Activated effector memory CD4-positive, alpha-beta T cell treated with anti-CD3 and anti-CD28 coated beads, Interleukin-2, amount 50 U/mL, for 16 hours (primary cell): ENCODE data around the gene ATXN7.

Experiments
- DNase-seq: peaks from one replicate; pipeline ENCODE4 v3.0.0-alpha.2; 2020

ATXN7 gene

DNA sequence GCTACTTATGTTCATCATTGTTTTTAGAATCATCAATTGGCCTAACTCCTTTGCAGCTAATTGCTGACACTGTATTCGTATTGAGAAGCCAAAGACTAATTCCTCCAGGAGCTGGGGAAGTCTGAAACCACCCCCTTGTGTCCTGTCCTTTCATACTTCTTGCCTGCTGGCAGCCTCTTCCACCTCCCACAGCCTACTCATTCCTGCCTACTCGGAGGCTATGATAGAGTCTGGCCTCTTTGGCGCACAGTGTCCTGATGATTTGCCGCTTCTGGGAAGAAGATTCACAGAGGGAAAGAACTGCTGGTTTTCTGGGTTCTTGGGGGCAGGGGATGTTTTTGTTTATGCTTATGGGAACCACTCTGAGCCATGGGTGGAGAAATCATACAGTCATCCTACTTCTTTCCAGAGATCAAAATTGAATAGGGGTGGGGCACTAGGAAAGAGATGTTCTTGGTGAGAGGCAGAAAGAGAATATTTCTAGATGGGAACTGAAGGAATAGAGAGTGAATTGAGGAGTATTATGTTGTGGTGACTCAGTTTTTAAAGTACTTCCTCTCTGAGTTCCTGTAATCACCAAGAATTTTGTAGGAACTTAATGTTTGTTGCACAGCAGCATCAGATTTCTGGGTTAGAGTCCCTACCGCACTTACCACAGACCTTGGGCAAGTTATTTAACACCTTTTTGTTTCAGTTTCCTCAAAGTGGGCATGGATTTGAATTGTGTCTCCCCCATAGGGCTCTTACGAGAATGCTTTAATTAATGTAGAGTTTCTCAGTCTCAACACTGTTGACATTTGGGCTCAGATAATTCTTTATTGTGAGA lies 70.6 kb downstream of the ATXN7 start:
- DNase-seq, result no peak

DNA sequence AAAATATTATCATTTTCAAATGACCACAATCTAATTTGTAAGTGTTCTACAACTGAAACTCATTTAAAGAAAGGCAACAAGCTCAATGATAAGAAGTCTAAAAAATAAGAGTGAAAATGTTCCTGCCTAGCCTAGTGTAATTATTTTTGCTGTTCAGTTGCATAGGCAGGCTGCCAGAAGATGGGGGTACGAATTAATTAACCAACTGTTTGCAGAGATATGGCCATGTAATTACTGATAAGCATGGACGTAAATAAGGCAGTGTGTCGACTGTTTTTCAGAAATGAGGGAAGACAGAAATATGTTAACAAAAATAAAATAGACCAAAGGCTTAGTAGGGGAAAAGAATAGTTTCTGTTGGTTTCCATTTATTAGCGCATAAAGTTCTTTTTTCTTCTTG lies 73.3 kb downstream of the ATXN7 start:
- DNase-seq, result no peak

GRCh38 chr3:63937661-63938651 lies 74.3 kb downstream of the ATXN7 start:
- DNase-seq, result no peak

DNA sequence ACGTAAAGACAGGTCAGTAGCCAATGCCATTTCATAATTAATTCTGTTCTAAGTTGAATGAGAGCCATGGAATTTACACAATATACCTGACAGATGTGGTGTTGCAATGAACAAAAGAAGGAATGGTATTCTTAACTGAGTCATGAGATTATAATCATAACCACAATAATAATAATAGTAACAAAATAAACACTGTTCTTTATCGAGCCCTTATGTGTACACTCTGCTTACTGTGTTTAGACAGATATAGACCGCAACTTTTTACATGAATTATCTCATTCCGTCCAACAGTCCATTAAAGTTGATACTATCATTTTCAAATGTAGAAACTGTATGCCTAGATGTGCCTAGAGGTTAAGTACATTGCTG lies 76.7 kb downstream of the ATXN7 start:
- DNase-seq, result no peak

- DNase-seq, result no peak
Measured at GRCh38 chr3:63942528-63942927, 78.9 kb downstream of the ATXN7 start.

GRCh38 chr3:63943678-63944077 lies 80.0 kb downstream of the ATXN7 start:
- DNase-seq, result no peak

DNA sequence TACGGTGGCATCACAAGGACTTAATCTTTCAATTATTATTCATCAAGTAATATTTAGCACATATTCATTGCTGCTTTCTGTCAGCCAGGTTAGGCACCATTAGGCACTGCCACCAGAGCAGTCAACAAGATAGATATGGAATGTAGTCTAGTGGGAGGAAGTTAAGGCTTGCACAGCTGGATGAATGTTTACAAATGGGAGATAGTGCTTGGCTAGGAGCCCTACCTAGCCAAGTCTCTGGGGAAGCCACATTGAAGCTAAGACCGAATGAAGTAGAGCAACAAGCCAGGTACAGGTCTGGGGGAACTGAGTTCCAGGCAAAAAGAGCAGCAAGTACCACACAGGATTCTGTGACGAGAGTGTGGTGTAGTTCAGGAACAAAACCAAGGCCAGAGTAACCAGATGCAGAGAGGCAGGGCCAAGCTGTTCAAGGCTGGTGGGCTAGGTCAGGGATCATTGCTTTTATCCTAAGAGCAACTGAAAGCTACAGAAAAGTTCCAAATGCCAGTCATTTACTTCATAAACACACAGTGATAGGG lies 82.0 kb downstream of the ATXN7 start:
- no peak for DNase-seq

- DNase-seq, result no peak
Measured at GRCh38 chr3:63946753-63947152, 83.1 kb downstream of the ATXN7 start.

- no peak for DNase-seq
Measured at GRCh38 chr3:63947594-63947993, 83.9 kb downstream of the ATXN7 start.

DNA sequence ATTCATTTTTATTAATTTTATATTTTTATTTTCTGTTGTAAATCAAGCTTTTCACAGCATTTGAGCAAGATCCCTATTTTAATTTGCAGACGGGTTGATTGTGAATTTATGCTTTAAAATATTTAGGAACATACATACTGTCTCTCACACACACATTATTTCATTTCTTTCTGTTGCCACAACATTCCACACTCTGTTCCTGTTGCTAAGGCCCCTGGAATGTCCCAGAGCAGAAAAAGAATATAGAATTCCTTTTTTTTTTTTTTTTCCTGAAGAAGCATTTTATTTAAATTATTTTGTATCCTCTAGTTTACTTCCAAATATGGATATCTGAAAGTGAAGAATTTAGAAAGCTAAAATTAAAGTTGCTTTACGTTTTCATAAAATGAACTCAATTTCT lies 85.3 kb downstream of the ATXN7 start:
- no peak for DNase-seq

DNA sequence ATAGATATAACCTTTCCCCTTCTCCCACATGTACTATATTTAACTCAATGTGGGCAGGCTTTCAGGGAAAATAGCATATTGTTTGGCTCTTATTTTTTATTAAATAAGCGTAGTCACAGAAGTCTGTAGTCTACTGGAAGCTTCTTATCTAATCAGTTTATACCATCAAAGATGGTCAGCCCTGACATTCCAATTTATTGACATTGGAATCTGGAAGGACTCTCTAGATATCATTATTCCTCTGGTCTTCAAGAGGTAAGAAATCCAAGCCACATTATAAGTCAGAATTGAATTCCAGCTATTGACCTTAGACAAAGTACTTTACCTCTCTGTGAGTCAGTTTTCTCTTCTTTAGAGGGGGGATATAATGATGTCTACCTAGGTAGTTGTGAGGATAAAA lies 87.0 kb downstream of the ATXN7 start:
- DNase-seq, result no peak

GRCh38 chr3:63951492-63952247 lies 88.0 kb downstream of the ATXN7 start:
- DNase-seq, result no peak

GRCh38 chr3:63952248-63952594 lies 88.6 kb downstream of the ATXN7 start:
- no peak for DNase-seq

GRCh38 chr3:63954182-63954581 lies 90.5 kb downstream of the ATXN7 start:
- no peak for DNase-seq

DNA sequence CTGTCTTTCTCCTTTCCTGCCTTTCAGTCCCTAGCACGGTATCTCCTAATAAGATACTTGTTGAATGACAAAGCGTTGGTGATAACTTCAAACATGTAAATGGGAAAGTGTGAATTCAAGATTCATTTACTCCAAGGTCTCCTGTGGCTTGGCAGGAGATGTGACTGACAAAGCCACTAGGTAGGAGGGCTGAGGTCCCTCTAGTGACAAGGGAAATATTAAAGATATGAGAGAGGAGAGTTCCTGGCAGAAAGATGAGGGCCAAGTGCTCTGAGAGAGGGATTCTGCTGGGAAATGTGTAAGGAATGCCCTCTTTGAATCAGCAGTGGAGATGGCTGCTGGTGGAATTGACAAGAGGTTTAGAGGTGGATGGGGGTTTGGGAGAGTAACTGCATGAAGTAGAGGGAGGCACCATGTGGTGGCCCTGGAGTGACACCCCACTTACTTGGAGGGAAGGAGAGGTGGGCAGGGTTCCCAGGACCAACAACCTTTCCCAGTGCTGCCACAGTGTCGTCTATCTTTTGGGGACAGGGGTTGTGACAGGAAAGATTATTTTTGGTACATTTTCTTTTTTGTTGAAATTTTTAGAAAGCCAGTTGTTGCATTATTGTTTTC lies 91.5 kb downstream of the ATXN7 start:
- DNase-seq, result no peak

GRCh38 chr3:63955830-63956545 lies 92.3 kb downstream of the ATXN7 start:
- DNase-seq, result no peak

DNA sequence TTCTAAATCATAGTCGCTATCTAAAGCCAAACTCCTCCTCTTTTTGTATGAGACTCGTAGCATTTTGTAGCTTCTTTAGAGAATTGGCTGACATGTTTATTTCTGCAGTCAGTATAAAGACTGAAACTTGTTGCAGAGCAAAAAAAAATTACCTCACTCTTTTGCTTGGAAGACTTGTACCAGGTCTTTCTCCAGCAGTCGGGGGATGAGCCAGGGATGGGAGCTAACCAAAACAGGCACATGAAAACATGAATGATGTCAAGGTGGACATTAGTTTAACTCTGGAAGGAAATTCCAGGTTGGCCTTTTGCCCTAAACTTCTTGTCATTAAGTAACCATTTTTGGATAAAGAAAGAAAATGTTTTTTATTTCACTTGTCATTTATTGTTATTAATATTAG lies 95.5 kb downstream of the ATXN7 start:
- DNase-seq, result no peak

- DNase-seq, result no peak
Measured at GRCh38 chr3:63960048-63960711, 96.5 kb downstream of the ATXN7 start.

DNA sequence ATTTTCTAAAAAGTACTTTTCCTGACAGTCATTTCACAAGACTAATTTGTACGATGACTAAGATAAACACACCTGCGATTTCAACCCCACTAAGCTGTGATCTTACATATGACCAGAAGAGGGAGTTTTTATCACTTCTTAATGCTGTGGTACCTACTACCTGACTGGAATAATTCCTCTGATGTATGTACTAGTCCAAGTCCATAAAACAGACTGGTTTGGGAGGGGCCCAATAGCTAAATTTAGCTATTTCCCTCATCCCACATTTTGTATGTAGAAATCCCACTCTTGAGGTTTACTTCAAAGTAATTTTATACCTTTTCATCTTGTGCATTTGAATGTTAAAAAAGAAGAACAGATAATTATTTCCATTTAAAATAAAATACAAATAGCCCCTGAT lies 98.2 kb downstream of the ATXN7 start:
- no peak for DNase-seq

DNA sequence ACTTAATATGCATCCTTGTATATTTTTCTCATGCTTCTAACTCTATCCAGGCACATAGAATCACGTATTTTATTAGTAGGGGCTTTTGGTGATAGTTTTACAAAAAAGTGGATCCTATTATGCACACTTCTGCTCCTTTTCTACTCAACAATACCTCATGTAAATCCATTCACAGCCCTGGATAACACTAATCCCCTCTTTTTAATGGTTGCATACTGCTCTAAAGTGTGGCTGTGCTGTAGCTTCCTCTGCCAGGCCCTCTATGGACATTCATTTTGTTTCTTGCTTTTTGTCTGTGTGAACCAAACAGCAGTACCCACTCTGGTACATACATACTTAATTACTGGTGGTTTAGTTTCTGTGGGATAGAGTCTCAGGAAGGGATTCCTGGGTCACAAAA lies 99.8 kb downstream of the ATXN7 start:
- DNase-seq, result no peak
